ENCODE data around the gene AIG1.
A peak's percentile ranks its signal among the peaks of the same experiment; 100 is the strongest.
"Not testable (repeated sequence)": the region's sequence is repeated elsewhere in the genome, so short reads cannot be mapped to it uniquely, and the experiment has no call there.

AIG1 gene

DNA sequence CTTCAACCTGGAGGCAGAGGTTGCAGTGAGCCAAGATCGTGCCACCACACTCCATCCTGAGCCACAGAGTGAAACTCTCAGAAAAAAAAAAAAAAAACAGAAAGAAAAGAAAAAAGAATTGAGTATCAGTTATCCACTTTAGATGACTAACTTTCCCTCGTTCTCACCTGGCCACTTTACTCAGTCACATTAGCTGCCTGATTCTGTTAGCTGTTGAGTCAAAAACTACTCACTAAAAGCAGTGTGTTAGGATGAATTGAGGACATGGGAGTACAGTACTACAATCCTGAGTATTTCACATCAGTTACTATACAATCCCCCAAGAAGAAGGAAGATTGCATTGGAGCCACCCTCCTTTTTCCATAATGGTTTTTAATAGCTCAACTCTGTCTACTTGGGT lies 275.2 kb downstream of the AIG1 start:
- no peak for DNase-seq

DNA sequence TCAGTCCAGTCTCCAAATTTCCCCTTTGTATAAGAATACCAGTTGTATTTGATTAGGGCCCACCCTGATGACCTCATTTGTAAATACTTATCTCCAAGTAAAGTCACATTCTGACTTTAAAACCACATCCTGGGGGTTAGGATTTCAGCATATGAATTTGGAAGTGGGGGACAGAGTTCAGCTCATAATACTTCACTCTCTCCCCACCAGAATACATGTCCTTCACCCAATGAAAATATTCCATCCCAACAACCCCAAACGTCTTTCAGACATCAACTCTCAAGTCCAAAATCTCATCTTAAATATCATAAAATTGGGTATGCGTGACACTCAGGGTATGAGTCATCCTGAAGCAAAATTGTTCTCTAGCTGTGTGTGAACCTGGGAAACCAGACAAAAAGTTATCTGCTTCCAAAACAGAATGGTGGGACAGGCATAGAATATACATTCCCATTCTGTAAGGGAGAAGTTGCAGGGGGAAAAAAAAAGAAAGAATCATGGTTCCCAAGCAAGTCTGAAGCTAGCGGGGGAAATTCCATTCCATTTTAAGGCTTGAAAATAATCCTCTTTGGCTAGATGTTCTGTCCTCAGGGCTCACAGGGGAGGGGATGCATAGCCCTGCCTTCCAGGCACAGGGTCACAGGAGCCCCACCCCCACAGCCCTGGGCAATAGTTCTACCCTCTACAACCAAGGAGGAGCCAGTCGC lies 275.9 kb downstream of the AIG1 start:
- peak; percentile 78 for DNase-seq

DNA sequence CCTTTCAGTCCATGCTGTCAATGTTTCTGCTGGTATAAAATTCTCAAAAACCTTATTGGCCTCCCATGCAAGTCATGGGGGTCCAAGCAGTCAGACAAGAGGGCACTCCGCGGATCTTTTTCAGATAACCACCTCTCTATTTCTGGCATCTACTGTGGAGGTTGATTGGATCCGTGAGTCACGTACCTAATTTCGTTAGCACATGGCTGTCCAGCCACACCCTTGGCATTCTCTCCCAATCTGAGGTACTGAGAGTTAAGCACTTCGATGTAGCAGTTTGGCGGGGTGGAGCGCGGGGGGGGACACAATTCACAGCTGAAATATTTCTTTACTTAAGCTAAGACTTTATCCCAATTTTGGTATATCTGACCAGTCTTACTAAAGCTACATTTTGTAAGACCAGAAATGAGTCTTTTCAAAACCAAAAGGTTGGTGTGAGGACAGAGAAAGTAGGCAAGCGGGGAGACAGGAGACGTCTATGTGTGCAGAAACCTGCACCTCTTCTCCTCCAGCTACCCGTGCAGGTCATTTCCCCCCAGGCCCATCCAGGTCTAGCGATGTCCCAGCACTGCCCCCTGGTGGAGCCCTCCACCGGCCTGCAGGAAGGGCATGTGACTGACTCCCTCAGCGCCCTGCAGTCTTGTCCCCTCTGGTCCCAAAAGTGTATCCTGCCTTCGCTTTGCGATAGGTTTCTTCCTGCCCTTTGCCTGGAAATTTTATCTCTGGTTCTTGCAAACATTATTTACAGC lies 276.7 kb downstream of the AIG1 start:
- no peak for DNase-seq

DNA sequence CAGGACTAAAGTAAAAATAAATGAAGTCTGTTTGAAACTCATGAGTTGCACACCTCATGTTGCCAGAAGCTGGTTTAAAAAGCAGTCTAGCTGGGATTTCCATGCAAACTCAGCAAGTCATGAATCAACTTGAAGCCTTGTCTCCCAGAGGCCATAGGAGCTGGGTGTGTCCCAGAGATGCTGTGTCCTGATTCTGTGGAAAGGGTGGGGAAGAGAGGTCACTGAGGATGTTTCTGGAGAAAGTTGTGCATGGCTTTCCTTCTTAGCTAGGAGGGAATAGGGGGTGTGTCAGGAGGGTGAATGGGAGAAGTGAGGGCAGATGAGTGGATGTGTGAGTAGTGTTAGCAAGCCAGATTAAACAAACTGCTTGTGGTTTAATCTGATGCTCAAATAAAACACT lies 278.5 kb downstream of the AIG1 start:
- DNase-seq: no peak

DNA sequence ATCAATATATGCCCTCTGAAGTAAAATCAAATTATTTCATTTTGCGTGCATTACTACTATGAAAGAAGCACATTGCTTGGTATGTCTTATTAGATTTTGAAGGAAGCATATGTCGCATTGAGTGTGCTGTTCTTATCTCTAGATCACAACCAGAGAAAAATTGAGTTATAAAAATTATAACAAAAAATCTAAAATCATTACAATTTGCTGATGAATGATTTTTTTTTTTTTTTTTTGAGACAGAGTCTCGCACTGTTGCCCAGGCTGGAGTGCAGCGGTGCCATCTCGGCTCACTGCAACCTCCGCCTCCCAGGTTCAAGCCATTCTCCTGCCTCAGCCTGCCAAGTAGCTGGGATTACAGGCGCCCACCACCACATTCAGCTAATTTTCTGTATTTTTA lies 284.8 kb downstream of the AIG1 start:
- not testable (repeated sequence) for DNase-seq

DNA sequence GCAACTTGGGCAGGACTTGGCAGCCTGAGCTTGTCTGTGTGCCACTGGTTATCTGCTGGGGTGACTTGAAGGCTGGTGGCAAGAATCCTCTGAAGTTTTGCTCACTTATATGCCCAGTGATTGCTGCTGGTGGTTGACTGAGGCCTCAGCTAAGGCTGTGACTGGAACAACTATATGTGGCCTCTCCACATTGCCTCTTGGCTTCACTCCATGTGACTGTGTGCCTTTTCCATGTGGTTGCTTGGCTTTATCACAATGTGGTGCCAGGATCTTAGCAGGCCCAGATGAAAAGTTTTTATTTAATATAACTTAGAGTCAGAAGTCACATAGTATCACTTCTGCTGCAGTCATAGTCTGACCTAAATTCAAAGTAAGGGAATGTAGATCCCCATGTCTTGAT lies 285.3 kb downstream of the AIG1 start:
- no peak for DNase-seq

DNA sequence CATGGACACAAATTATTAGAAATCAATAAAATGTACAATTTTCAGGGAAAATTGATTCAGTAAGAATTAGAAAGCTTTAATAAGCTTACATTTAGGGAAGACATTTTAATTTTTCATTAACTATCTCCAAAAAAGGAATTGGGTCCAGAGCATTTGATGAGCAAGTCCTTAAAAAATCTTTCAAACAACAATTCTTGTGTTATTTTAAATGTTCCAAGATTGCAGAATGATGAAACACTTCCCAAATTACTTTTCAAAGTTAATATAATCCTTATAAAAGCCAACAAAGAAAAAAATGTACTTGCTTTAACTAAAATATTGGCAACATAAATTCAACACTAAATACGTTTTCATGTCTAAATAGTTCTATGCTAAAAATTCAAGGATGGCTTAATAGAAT lies 287.8 kb downstream of the AIG1 start:
- peak; percentile 42 for DNase-seq

DNA sequence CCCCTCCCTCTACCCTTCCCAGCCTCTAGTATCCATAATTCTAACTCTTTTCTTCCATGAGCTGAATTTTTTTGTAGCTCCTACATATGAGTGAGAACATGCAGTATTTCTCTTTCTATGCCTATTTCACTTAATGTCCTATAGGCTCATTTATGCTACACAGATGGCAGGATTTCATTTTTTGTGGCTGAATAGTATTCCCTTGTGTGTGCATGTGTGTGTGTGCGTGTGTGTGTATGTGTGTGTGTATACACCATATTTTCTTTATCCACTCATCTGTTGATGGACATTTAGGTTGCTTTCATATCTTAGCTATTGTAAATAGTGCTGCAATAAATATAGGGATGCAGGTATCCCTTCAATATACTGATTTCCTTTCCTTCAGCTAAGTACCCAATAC lies 288.8 kb downstream of the AIG1 start:
- no peak for DNase-seq

DNA sequence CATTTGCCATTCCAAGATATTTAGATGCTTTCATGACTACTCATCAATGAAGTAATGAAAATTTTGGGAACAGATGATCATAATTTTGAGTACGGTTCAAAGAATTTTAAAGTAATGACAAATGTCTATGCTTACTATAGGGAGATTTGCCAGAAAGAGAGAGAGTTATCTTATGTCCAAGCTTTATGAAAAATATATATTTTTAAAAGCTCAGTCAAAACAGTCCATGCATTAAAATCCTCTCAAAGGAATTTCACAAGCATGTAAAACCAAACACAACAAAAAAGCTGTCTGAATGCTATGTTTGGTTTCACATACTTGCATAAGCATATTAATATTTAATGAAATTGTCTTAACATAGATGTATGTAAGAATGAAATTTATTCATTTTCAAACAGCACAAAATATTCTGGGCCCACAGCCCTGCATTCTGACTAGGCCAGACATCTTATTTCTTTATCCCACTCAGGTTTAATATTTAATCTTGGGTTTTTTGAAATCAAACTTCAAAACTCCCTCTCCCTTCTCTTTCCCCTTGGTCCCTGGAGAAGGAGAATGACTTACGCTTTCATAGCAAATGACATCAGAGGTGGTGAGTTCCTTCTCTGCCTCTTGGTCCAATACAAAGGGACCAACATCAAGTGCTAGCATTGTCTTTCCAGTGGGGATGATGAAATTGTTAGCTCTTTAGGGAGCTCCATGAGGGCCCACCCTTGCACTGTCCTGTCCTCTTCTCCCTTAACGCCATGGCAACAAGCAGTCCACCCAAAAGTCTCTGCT lies 295.6 kb downstream of the AIG1 start:
- DNase-seq: no peak

DNA sequence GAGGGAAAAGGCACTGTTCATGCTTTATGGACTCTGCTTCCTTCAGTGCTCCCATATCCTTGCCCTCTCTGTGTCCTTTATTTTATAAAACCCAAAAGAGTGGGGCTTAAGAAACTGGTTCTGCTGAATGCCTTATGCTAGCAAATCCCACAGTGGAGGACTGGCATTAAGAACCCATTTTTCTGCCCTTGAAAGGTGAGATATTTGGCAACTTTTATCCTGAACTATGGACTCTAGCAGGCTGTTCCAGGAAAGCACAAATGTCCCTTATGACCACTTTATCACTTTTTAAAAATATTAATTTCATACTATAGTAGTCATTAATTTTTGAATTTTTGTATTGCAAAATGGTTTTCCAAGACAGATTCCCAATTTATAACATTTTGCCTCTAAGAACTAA lies 296.5 kb downstream of the AIG1 start:
- no peak for DNase-seq

DNA sequence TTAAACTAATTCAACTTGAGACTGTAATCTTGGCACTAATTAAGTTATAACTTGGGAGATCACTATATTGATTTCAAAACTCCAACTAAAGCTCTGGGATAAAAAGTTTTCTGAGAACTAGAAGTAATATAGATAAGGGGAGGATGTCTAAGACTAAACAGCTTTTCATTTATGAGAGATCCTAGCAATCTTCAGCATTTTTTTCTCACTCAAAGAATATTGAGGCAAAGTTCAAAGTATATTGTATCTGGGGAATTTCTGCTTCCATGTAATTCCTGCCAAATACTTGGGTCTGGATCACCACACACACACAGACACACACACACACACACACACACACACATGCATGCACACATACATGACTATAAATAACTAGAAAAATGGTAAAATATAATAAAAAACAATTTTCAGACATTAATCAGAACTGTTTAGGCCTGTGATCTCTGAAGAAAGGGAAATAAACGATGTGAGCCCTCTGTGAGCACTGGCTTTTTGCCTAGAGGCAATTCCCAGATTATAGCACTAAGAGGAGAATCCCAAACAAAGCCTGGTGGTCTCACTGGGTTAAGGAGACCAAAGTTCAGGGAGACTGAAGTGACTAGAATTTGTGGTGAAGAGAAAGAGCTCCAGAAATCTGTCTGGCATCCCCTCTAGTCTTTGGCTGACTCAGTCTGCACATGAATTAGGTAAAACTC lies 297.0 kb downstream of the AIG1 start:
- DNase-seq: no peak

DNA sequence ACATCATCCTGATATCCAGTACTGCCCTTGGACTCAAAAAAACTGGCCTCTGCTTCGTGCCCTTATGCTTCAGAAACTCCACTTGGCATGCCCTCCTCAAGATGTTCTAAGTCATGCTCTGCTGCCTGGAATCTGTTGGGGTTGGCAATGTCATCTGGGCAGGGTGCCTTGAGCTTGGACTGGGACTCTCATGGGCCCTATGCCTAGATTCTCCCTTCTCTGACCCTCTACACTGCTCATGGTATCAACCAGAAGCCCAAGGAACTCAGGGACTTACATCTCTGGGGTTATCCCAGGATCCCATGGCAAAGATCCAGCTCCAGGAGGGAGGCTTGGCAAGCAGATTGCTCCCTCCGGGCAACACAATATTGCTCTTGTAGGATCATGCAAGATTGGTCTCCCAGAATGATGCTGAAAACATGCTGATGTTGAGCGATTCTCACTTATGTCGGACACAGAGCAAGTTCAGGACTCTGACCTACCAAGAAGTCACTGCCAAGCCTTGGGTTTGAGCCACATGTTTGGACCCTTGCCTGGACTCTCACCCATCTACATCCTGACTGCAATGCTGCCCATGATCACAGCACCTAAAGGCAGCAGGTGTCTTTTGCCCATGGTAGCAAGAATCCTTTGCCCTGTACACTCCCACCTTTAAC lies 301.0 kb downstream of the AIG1 start:
- DNase-seq: no peak

DNA sequence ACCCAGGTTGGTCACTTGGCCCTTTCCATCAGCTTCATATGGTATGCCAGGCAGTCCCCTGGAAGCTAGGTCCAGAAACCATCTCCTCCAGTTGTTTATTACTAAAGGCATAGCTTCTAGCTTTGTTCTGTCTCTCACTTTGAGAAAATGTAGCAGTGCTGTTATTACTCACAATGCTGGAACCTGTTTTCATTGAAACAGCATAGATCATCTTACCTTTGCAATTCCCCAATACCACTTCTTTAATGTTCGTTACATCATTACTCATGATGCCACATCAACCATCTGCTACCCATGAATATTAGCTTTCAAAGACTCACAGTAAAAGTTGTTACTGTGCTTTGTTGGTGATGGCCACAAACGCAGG lies 301.5 kb downstream of the AIG1 start:
- DNase-seq: no peak

DNA sequence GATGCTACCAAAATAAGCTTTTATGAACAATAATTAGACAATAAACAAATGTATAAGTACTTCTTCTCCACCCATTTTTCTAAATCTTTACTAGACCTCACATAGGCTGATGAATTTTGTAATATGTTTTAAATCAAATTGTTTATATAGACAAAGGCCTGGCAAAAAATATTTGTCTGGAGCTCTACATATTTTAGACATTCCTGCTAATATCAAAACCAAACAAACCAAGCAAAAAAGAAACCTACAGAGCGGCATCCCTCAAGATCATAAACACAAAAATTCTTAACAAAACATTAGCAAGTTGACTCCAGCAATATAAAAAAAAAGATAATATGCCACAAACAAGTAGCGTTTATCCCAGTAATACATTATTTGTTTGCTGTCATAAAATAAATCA lies 302.6 kb downstream of the AIG1 start:
- no peak for DNase-seq

DNA sequence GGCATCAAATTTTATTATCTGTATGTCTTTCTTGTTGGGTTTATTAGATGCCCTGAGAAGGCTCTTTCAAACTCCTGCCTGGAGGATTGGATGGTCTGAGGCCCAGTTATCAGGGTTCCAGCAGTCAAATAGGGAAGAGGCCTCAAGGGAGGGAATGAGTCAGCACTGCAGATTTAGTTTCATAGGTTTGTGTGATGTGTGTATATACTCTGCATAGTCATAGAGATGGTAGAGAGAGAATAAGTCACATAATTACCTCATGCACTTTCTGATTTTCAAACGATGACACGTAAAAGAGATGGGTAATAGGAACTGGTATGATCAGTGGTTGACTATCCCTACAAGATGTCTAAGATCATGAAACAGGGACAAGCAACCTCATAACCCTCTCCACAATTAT lies 307.7 kb downstream of the AIG1 start:
- peak; percentile 62 for DNase-seq

DNA sequence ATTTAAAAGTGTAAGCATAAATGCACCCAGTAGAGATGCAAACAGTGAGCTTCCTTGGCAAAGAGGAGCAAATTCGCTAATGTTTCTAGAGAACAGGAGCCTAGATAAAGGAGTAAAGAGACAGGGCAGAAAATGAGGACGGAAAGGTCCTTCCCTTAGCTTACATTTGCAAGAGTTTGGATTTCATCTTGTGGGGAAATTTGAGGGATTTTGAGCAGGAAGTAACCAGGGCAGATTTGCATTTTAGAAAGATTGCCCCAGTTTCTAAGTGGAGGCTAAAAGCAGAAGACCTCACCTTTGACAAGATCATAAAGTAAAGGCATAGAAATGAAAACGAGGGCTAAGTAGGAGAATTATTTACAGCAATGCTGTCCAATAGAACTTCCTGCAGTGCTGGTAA lies 309.3 kb downstream of the AIG1 start:
- no peak for DNase-seq

DNA sequence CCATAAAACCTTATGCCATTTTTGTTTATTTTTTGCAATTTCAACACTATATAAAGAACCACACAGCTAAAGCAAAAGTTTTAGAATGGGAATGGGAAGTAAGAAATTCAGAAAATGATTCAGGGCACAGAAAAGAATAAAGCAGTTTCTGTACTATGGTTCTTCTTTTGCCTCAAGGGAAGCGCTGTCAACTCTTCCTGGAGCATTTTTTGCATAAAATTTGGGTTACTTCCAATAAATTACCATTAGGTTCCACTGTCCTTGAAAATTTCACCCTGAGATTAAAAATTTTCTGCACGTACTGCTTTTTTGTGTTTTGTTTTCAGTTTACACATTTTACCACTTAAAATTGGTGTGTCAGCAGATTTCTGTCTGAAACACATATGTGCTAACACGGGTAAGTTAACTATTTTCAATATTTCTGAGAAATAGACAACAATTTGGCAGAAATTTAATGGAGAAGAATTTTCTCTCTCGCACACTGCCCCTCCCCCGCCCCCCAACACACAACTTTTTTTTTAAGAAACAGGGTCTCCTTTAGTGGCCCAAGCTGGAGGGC lies 310.2 kb downstream of the AIG1 start:
- no peak for DNase-seq

DNA sequence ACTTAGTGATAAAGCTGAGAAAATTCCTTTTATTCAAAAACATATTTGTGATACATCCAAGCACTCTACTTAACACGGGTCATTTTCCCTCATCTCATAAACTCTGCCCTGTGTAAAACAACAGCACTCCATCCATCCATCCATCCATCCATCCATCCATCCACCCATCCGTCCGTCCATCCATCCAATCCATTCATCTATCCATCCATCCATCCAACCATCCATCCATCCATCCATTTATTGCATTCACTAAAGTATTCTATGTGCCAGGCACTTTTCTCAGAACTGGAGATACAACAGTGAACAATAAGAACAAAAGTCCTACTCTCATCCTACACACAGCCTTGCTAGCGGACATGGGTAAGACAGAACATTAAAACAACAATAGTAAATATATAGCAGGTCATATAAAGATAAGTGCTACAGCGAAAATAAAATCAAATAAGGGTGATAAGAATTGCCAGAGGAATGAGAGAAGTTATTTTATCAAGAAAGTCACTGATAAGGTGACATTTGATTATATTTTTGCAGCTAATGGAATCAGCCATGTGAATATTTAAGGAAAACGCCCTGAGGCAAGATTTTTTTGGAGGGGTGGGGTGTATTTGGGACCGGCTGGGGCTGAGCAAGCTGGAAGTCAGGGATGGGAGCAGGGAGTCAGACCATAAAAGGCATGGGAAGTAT lies 311.7 kb downstream of the AIG1 start:
- no peak for DNase-seq

DNA sequence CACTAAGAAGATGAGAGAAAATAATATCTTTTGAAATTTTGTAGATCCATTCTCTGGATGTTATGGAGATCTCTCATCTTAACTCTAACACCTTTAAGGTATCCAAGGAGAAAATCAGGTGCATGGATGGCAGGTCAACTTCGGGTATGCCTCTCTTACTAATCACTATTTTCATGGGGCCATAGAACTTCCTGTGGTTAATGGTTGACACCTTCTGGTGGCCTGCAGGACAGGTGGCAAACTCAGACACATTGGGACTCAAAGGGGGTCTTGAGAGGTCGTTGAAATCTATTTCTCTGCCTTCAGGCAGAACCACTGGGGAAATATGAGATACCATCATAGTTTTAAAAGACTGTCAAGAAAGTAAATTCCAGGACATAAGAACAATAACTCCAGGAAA lies 313.3 kb downstream of the AIG1 start:
- no peak for DNase-seq

DNA sequence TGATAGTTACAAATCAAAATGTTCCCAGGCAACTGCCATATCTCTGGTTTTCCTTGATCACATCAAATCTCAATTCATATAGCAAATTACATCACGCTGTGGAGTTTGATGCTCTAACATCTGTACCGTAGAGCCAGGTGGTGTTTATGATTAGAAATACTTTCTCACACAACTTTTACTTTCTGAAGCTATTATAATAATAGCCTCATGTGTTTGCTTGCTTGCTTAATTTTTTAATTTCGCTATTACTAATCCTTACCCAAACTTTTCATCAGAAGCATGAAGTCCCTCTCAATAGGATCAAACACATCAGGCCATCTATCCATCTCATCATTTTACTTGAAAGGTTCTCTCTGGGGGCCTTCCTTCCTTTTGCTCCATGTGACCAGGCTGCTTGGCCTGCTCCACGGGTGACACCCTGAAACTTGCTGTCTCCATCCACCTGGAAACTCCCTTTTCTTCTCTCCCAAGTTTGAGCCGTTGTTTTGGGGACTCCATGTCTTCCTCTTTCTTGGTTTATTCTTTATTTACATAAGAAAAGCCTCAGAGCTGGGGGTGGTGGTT lies 314.4 kb downstream of the AIG1 start:
- no peak for DNase-seq

DNA sequence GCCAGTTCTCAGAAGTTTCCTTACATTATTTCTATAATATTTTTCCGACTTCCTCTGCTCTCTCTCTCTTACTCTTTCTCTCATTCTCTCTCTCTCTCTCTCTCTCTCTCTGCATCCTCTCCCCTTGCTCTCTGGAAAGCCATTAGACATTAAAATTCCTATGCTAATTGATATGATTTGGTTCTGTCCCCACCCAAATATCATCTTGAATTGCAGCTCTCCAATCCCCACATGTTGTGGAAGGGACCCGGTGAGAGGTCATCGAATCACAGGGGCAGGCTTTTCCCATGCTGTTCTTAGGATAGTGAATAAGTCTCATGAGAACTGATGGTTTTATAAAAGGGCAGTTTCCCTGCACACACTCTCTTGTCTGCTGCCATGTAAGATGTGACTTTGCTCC lies 315.7 kb downstream of the AIG1 start:
- no peak for DNase-seq

DNA sequence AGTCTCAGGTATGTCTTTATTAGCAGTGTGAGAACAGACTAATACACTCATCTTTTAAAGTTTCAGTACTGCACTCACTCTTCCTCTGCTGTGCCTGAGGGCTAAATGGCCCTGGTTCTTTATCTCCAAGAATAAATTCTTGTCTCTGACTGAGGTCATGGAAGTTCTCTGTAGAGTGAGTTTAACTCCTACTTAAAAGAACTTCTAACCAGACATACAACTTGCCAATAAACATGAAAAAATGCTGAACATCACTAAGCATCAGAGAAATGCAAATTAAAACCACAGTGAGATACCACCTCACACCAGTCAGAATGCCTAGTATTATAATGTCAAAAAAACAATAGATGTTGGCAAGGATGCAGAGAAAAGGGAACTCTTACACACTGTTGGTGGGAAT lies 316.2 kb downstream of the AIG1 start:
- DNase-seq: no peak

All from fibroblast of skin of right biceps (primary cell).